Measurements from ENCODE around the gene NUAK1.

Gene NUAK1

DNA sequence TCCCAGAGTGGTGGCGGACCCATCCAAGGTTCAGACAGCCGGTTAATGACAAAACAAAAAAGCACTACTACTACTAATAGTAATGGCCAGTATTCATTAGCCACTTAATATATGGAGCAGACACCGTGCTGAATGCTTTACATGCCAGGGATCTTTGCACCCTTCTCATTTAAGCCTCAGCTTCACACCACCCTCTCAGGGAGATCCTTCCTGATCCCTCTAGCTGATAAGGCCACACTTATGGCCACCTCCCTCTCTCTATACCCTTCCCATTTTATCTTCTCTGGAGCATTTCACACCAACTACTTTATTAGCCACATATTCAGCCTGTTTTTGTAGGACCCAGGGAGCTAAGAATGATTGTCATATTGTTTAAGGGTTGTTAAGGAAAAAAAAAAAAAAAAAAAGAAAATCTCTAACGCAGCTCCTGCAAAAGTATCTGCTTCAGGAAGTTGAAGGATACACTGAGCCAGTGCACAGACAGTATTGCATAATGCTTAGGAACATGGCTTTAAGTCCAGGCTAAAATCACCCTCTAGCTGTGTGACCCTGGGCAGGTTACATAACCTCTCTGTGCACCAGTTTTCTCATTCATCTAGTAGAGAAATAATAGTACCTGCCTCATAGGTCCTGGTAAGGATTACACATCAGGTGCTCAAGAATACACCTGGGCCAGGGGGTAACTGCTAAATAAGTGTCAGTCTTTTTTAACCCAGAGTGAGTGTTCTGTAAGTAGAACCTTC is 29.4 kb downstream of the NUAK1 start:
- FAIRE-seq, result no peak
- no peak for DNase-seq (ENCODE audit: insufficient read length, low spot score)
- TF ChIP-seq CTCF (IDR thresholded peaks at IDR 0.05; ENCODE audit: insufficient read depth, missing control alignments), result no peak

DNA sequence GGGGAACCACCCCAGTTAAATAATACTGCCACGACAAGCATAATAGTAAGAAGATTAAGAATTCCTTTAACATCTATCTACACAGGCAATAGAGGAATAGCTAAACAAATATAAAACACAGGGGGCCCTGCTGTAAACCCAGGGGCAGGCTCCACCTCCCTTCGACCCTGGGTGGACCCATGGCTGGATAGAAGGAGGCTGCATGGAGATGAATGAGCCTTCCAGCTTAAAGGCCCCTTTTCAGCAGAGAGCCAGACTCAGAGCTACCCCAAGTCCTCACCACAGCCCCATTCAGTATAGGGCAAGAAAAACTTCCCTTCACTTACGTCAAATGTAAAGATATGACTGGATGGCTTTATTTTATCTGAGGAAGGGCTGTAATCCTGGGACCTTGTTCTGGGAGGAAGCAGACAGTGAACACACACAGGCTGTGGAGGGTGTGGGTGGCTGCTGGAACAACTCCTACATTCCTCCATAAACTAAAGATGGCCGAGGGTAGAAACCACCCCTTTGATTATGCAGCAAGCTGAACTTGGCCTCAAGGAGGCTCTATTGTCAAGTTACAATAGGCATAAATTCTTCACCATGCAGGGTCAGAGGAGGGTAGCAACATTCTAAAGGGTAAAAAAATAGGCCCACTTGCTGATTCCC is 30.4 kb downstream of the NUAK1 start:
- no peak for TF ChIP-seq CTCF (IDR thresholded peaks at IDR 0.05; ENCODE audit: insufficient read depth, missing control alignments)
- DNase-seq (ENCODE audit: insufficient read length, low spot score), result no peak
- no peak for FAIRE-seq

DNA sequence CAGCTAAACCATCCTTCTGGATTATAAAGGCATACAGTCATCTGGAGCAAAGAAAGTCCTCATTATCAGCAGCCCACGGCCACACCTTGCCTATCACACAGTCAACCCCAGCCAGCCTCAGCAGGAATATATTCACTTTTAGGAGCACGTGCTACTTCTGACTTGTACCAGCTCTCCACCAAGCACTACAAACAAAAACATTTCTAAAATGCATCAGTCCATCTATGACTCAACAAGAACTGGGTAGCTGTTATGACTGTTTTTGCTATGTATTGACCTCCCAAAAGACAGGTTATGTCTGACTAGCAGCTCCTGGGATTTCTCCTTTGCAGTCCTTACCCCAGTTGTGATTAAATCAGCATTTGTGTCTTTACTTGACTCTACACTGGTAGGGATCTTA is 31.2 kb downstream of the NUAK1 start:
- FAIRE-seq (no peak), DNase-seq (ENCODE audit: insufficient read length, low spot score) (no peak)
- no peak for TF ChIP-seq CTCF (IDR thresholded peaks at IDR 0.05; ENCODE audit: insufficient read depth, missing control alignments)

DNA sequence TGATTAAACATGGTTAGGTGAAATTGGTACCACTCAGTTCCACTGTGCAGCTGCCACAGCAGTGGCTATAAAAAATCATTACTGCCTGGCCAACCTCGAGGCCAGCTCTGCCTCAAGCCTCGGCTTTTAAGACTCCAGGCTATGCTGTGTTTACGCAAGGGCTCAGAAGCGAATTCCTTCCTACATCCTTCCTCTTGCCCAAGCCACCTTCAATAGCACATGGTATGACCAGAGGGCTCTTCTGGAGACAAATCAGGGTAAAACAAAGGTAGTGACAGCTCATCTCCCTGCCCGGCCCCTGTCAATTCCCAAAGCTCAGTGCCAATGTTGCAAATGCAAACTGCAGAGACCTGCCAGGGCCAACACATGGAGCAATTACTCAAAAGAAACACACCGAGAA is 31.9 kb downstream of the NUAK1 start:
- TF ChIP-seq CTCF (IDR thresholded peaks at IDR 0.05; ENCODE audit: insufficient read depth, missing control alignments), result no peak
- FAIRE-seq, result no peak
- DNase-seq (ENCODE audit: insufficient read length, low spot score), result no peak

DNA sequence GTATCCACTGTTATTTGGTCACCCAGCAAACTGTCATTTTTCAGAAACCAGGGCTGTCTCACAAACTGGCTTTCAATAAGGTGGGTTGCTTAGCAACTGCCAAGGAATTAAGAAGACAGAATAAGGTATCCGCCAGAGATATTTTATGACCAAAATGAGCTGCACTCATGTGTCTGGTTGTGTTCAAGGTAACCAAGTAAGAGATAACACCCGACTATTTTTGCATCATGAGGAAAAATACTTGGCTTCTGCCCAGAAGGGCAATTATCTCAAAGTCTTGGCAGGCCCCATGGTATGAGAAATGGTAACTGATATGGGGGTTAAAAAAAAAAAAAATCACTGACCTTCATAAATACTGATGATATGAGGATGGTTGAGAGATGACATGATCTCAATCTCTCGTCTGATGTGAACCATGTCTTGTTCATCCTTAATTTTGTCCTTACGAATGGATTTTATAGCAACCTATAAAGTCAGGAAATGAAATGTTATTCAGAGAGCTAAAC is 32.6 kb downstream of the NUAK1 start:
- TF ChIP-seq CTCF (IDR thresholded peaks at IDR 0.05; ENCODE audit: insufficient read depth, missing control alignments), result no peak
- FAIRE-seq (no peak), DNase-seq (ENCODE audit: insufficient read length, low spot score) (no peak)

GRCh38 chr12:106101803-106102202 is 37.0 kb downstream of the NUAK1 start:
- no peak for TF ChIP-seq CTCF (IDR thresholded peaks at IDR 0.05; ENCODE audit: insufficient read depth, missing control alignments)
- no peak for DNase-seq (ENCODE audit: insufficient read length, low spot score)
- FAIRE-seq, result no peak

DNA sequence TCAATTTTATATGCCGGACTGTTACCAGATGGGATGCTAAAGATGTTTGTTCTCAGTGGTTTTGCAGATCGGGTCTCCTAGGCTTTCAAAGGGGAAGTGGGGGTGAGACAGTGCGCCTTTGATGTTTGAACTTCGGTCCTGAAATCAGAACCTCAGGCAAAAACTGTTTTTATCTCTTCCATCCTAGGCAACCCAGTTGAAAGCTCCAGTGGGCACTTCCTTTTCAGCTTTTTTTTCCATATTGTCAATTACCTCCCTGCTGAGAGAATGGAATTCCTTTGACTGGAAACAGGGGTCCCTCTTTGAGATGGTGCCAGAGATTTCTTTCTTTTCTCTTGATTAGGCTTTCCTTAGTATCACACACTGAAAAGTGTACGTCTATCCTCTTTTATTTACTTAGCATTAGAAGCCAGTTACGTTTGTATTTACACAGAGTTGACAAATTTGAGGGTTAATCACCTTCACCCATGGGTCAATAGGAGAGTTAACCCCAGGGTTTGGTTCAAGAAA is 40.0 kb downstream of the NUAK1 start:
- no peak for FAIRE-seq

More for the DNA sequence above, 40.0 kb downstream of the NUAK1 start:
- no peak for DNase-seq (ENCODE audit: insufficient read length, low spot score)
- TF ChIP-seq CTCF (IDR thresholded peaks at IDR 0.05; ENCODE audit: insufficient read depth, missing control alignments), result no peak
